NCI-H2227 treated with DMSO at 0.1 percent for 48 hours (cell line): ENCODE data around the gene TDO2.
"Not testable (repeated sequence)": the region's sequence is repeated elsewhere in the genome, so short reads cannot be mapped to it uniquely, and the experiment has no call there.

ENCODE experiments used
- DNase-seq: peaks from one replicate; lab custom pipeline; 2025; lab: John Stamatoyannopoulos, UW

Gene TDO2

GRCh38 chr4:155907556-155907955, 4.1 kb downstream of the TDO2 start:
- no peak for DNase-seq

GRCh38 chr4:155908187-155909139, 5.0 kb downstream of the TDO2 start:
- DNase-seq: no peak

GRCh38 chr4:155909615-155910226, 6.2 kb downstream of the TDO2 start:
- no peak for DNase-seq

GRCh38 chr4:155911905-155912304, 8.4 kb downstream of the TDO2 start:
- DNase-seq: no peak

GRCh38 chr4:155914782-155915181, 11.3 kb downstream of the TDO2 start:
- DNase-seq: no peak

GRCh38 chr4:155921597-155921996, 18.1 kb downstream of the TDO2 start:
- DNase-seq: no peak

GRCh38 chr4:155924637-155925036, 21.1 kb downstream of the TDO2 start:
- DNase-seq: no peak

GRCh38 chr4:155929833-155930232, 26.3 kb downstream of the TDO2 start:
- DNase-seq: no peak

- DNase-seq: no peak
Observed at GRCh38 chr4:155930330-155930729, 26.8 kb downstream of the TDO2 start.

- no peak for DNase-seq
Observed at GRCh38 chr4:155931634-155932033, 28.1 kb downstream of the TDO2 start.

- DNase-seq: not testable (repeated sequence)
Observed at GRCh38 chr4:155934634-155935033, 31.1 kb downstream of the TDO2 start.

GRCh38 chr4:155935389-155935986, 32.0 kb downstream of the TDO2 start:
- no peak for DNase-seq

GRCh38 chr4:155941085-155941790, 37.7 kb downstream of the TDO2 start:
- DNase-seq: no peak

- peak; percentile 72 for DNase-seq
Observed at GRCh38 chr4:155941820-155942219, 38.3 kb downstream of the TDO2 start.

- DNase-seq: no peak
Observed at GRCh38 chr4:155943605-155944291, 40.3 kb downstream of the TDO2 start.

- DNase-seq: no peak
Observed at GRCh38 chr4:155944516-155944915, 41.0 kb downstream of the TDO2 start.

- no peak for DNase-seq
Observed at GRCh38 chr4:155946486-155946885, 43.0 kb downstream of the TDO2 start.

- DNase-seq: no peak
Observed at GRCh38 chr4:155948541-155948940, 45.0 kb downstream of the TDO2 start.

- DNase-seq: no peak
Observed at GRCh38 chr4:155950461-155950860, 47.0 kb downstream of the TDO2 start.

- DNase-seq: no peak
Observed at GRCh38 chr4:155952501-155952901, 49.0 kb downstream of the TDO2 start.
